T-helper 2 cell (primary cell): Measurements from ENCODE around the gene NECTIN2.

Source experiments
- DNase-seq, 5 experiments: peaks; one replicate each; pipeline versions ENCODE4 v3.0.0 to v3.0.0-alpha.2; 2012 to 2022
- total RNA-seq, 2 donors: gene quantifications; one replicate each; lab custom pipeline; 2026; lab: John Stamatoyannopoulos, UW

The NECTIN2 gene
- 0.62 to 1.3 reads per million in 2 donors for total RNA-seq

- peak; percentile 49 to 82 (median 60) for DNase-seq
Measured at GRCh38 chr19:44845612-44846454, at the start of gene NECTIN2. Gene NECTIN2, plus strand, starts transcription at chr19:44846297. Its CDS starts 229 bp downstream, at chr19:44846526.

GRCh38 chr19:44796701-44797115 lies 49.4 kb upstream of the NECTIN2 start:
- DNase-seq = no peak

- DNase-seq = no peak
Measured at GRCh38 chr19:44799627-44800346, 46.3 kb upstream of the NECTIN2 start.

- peak; percentile 46 to 77 (median 73) for DNase-seq
Measured at GRCh38 chr19:44800461-44800860, 45.6 kb upstream of the NECTIN2 start.

- DNase-seq = no peak
Measured at GRCh38 chr19:44803442-44804428, 42.4 kb upstream of the NECTIN2 start.

- no peak for DNase-seq
Measured at GRCh38 chr19:44806291-44806690, 39.8 kb upstream of the NECTIN2 start.

GRCh38 chr19:44807162-44807561 lies 38.9 kb upstream of the NECTIN2 start:
- DNase-seq = no peak

GRCh38 chr19:44807652-44808462 lies 38.2 kb upstream of the NECTIN2 start:
- no peak for DNase-seq

GRCh38 chr19:44808463-44809371 lies 37.4 kb upstream of the NECTIN2 start, which contains the start of gene BCAM:
Gene BCAM, plus strand, starts transcription at chr19:44809103. Its CDS starts 22 bp downstream, at chr19:44809125.
- no peak for DNase-seq

GRCh38 chr19:44809577-44810233 lies 36.4 kb upstream of the NECTIN2 start:
- DNase-seq = no peak

GRCh38 chr19:44810234-44811121 lies 35.6 kb upstream of the NECTIN2 start:
- no peak for DNase-seq

- no peak for DNase-seq
Measured at GRCh38 chr19:44811122-44811419, 35.0 kb upstream of the NECTIN2 start.

- DNase-seq = no peak
Measured at GRCh38 chr19:44812142-44812718, 33.9 kb upstream of the NECTIN2 start.

GRCh38 chr19:44813070-44813840 lies 32.8 kb upstream of the NECTIN2 start:
- no peak for DNase-seq

GRCh38 chr19:44813841-44814470 lies 32.1 kb upstream of the NECTIN2 start:
- no peak for DNase-seq

GRCh38 chr19:44814517-44814916 lies 31.6 kb upstream of the NECTIN2 start:
- no peak for DNase-seq

GRCh38 chr19:44816301-44816700 lies 29.8 kb upstream of the NECTIN2 start:
- DNase-seq = no peak
